ENCODE data around the gene DIRAS2.

DIRAS2 gene

DNA sequence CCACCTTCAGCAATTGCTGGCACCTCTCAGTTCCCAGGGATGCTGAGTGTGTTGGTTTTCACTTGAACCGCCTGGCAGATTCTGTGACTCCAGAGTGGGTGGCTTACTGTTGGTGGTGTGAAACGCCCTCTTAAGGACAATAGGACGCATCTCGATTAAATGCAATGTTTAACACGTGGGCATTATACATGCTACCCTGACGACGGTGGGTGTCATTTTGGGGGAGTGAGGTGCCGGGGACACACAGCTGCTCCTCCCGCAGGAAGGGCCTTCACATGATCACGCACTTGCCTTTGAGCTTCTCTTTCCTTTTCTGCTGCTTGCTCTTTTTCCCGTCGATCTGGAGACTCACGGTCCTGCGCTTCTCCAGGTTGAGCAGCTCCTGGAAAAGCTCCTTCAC lies 29.7 kb downstream of the DIRAS2 start:
- DNase-seq (ENCODE audit: low spot score) = no peak

DNA sequence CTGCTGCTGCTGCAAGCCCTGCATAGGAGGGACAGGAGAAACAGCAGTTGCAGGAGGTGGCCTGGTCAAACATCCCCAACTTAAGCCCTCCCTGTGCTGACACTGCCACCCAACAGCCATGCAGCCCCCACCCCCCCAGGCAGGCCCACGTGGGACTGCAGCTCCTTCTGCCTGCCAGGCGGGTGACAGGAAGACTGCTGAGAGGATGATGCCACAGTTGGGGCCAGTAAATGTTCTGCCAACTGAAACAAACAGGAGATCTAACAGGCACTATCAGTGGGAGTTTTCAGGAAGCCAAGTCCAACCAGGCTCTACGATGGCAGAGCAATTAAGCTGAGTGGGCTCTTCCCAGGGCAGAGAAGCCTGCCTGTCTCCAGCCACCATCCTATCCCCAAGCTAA lies 31.1 kb downstream of the DIRAS2 start:
- no peak for DNase-seq (ENCODE audit: low spot score)

DNA sequence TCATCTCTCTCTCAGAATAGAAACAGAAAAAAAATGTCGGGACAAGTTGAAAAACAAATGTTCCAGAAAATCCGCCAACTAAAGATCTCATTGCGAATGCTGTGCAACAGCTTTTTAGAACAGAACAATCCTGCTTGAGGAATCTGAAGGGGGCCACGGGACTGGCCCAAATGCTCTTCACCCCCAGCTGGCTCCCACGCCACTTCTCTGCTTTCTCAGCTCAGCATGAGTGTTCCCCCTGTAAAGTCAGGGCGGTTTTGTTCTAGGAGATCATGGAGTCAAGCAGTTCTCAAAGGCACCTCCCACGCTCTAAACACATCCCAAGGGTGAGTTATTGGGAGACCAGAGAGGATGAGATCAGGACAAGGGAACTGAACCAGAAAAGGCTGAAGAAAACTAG lies 31.5 kb downstream of the DIRAS2 start:
- no peak for DNase-seq (ENCODE audit: low spot score)

DNA sequence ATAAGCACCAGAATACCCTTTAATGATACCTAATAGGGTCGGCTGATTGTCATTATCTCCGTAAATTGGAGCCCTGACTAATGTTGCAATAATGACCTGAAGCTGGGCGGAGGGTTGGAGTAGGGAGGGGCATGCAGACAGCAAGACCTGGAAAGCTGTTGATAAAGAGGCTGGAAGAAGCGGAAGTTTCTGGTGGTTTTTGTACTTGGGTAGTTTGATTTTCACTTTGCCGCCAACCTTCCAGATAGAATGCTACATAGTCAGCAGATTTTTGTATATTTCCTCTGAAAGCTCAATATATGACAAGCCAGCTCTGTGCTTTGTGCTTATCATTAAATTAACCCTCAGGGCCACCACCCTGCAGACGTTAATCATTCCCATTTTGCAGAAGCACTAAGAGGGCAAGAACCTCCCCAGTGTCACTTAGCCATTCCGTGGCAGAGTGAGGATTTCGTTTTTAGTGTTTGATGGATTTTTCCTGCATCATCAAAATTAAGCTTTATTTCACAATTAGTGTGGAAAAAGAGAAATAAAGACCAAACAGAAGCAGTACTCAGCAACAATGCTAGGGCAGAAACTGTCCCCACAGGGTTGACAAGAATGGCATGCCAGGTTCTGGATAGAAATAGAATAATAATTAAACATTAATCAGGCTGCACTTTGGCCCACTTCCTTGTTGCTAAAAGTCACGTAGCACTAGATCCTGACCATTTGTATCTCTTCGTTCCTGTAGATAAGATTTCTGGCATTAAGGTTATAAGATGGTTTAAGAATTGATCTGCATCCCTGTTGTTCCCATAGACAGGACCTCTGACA lies 34.7 kb downstream of the DIRAS2 start:
- no peak for DNase-seq (ENCODE audit: low spot score)

DNA sequence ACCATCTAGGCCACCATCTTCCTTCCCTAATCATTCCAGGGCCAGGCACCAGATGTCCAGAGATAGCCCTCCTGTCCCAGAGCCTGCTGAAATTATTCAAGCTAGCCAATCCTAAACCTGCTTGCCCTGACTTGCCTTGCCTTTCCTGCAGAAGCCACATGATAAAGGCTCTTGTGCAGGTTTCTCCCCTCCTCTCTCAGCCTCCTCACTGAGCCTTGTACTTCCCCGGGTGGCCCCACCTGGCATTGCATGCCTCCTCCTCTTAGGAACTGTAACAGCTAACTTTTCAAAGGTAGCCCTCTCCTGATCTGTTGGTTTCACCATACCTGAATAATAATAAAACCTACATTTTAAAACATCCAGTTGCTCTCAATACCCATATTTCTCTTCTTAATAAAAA lies 42.6 kb downstream of the DIRAS2 start:
- no peak for DNase-seq (ENCODE audit: low spot score)

DNA sequence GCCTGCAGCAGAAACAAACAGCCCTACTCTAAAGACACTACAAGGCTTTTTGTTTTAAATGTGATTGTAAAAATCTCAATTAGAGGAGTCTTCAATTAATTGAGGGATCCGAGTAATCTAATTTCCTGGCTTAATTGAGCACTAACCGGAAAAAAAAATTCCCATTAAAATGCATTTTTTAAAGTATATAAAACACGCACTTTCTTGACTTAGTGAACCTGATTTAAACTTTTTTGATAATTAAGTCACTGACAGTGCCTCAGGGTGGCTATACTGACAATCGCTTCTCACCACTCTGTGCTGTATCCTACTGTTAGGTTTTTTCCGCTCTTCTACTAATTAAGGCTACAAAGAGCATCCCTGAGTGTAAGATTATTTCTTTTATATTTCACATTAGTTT lies 44.4 kb downstream of the DIRAS2 start:
- no peak for DNase-seq (ENCODE audit: low spot score)

DNA sequence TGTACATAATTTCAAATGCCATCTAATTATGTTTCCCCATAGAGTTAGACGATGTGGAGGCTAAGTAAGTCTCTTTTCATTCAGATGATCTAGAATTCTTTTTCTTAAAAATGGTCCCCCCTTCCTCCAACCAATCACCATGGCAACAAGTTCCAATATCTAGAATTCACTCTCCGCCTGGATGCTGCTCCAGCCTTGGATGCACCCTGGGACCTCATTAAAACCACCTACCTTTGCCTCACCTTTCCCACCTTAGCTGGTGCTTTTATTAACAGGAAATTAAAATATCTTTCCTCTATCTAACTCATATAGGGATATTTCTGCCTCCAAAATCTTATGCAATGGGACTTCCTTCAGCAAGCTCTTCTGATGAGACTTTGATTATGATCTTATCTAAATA lies 49.0 kb downstream of the DIRAS2 start:
- peak; percentile 71 for DNase-seq (ENCODE audit: low spot score)

DNA sequence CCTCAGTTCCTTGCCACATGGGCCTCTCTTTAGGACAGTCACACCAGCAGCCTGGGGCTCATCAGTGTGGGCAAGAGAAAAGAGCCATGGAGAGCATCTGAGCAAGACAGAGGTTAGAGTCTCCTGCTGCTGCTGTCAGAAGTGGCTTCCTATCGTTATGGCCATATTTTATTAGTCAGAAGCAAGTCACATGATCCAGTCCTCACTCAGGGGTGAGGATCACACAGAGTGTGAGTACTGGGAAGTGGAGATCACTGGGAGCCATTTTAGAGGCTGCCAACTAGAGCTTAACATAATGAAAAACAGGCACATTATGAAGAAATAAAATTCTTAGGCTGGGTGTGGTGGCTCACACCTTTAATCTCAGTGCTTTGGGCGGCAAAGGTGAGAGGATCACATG lies 62.0 kb downstream of the DIRAS2 start:
- DNase-seq (ENCODE audit: low spot score) = no peak

DNA sequence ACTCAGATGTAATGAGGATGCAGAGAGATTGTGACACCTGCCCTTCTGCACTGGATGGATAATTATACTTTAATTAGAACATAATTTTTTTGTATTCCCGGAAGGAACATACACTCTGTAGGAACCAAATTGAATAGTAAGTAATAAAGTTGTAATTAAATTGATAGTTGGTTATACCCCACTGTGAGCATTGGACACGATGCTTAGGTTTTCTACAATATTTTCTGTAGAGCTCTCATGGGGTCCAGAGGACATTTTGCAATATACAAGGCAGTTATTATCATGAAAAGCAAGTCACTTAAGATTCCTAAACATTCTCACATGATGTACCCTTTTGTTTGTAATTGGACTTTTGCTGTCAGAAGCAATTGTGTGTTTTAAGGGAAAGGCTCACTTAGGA lies 63.4 kb downstream of the DIRAS2 start:
- no peak for DNase-seq (ENCODE audit: low spot score)

DNA sequence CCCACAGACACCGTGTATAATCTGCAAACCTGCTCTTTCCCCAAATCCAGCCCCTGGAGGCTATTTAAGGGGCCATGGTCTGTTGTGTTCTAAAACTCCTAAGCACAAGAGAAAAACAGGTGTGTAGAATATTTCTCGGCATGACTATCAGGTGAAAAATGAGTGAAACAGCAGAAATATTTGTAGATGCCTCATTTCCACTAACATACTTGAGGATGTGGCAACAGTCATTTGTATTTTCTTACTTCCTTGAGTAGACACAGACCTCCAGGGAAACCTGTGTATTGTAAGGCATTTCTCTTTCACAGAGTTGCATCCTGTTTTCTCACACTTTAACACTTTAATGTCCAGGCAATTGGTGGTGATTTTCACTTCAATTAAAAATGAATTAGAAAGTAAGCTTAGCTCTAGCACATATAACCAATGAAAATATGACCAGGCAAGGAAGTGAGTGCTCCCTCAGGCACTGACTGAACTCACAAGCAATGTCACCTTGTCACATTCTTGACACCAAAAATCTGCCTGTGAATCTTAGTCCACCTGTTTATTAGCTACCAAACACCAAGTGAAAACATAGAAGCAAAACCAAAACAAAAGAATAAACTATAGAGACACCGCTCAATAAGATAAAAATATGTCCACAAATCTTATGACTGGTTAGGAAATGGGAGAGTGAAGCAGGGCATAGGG lies 64.4 kb downstream of the DIRAS2 start:
- no peak for DNase-seq (ENCODE audit: low spot score)

DNA sequence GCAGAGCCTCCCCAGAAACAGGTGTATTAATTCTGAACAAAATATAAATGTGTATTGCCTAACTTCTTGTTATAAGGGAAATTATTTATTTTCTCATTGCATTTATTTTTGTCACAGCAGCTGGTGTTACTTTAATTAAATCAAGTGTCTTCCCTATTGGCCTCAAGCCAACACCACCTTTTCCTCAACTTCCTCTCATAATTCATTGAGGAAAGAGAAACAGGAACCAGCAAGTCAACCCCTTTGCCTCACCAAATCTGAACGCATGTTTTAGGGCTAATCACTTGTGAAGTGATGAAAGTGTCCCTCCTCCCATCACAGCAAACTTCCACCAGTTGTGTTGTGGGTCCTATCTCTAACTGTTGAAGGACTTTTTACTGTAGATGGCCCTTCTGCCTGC lies 73.1 kb downstream of the DIRAS2 start:
- DNase-seq (ENCODE audit: low spot score) = no peak

DNA sequence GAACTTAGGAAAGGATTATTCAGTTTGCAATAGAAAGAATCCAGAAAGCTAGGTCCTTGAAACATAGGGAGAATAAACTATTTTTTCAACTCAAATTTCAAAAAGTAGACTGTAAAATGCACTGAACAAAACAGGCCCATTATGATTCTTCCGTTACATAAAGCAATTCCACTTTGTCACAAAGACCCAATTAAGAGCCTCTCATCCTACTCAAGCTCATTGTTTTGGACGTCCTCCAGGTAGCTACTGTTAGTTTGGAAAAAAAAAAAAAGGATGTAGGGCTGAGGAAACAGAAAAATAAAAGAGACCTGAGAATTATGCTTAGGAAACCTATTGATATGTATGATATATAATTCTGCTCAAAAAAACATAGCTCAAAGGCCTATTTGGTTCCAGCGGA lies 74.0 kb downstream of the DIRAS2 start:
- no peak for DNase-seq (ENCODE audit: low spot score)

DNA sequence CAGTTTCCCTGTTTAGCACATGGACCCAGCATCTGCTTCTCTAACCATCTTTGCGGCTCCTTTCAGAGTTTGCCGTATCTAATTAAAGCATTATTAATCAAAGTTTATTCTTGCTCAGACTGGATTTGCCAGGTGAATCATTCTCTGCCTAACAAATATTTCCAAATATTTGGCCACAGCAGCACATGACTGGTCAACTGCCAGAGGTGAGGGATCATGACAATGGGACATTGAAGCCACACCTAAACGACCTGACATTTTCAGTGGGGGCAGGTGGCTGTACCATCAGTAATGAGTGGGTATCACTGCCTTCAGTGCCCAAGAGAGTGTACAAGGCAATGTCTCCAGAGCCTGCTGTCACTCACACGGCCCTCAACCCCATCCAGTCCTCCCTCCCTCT lies 80.4 kb downstream of the DIRAS2 start:
- no peak for DNase-seq (ENCODE audit: low spot score)

Data from putamen (tissue), 1 donor.